ENCODE data around the gene PLCH1. TPM values are rescaled to one million over a fixed set of nuclear protein-coding genes. Genes with fewer than 3 reads are reported as not detected.

PLCH1 gene
- total RNA-seq, 5 donors from 2014 or later (not counting 1 experiment from before 2014, with no cell fraction given) = 0.06 to 0.12 (median 0.09) TPM; not detected in 1

GRCh38 chr3:155517903-155518302 lies 227.0 kb downstream of the PLCH1 start:
- Mint-ChIP-seq H3K36me3 (no peaks in the 10 kb centered on the region), H3K4me1 (no peaks in the 10 kb centered on the region), H3K9me3 (peaks cover 0 to 6% (median 0%) of the 10 kb centered on the region in 3 donors), H3K27me3 (peaks cover 0 to 3% of the 10 kb centered on the region in 2 donors), H3K27ac (no peak overlapping the region), H3K4me3 (no peak overlapping the region)
- CTCF ChIA-PET = no interaction called here
- H3K27me3 ChIP-seq (replicated peaks in 1 of 2; ENCODE audit: control insufficient read depth in 2 of 2, extremely low read depth in 1 of 2, insufficient read depth in 2 of 2, low read length in 1 of 2) = no peaks in the 10 kb centered on the region
- ATAC-seq (replicated peaks in 1 of 4) (no peak), DNase-seq (no peak)
- H3K4me1 ChIP-seq (ENCODE audit: control insufficient read depth in 1 of 2, extremely low read depth in 1 of 2, insufficient read depth in 2 of 2, low read length in 2 of 2) = no peaks in the 10 kb centered on the region
- WGBS (ENCODE audit: insufficient coverage) = no CpG with 5 or more reads among the region's 1 CpG
- no peak overlapping the region for H3K27ac ChIP-seq (ENCODE audit: low read length)
- POLR2A ChIA-PET = no interaction called here
- no peak overlapping the region for H3K4me3 ChIP-seq (ENCODE audit: control insufficient read depth in 1 of 2, extremely low read depth in 1 of 2, low read length in 1 of 2)
- H3K9me3 ChIP-seq = no peaks in the 10 kb centered on the region
- H3K36me3 ChIP-seq (ENCODE audit: control insufficient read depth in 2 of 2, extremely low read depth in 1 of 2, insufficient read depth in 1 of 2, low read length in 1 of 2) = no peaks in the 10 kb centered on the region

- ChIA-PET CTCF (no interaction called here), POLR2A (no interaction called here)
- no peak for ATAC-seq (replicated peaks in 1 of 4)
- Histone ChIP-seq H3K4me1 (ENCODE audit: control insufficient read depth in 1 of 2, extremely low read depth in 1 of 2, insufficient read depth in 2 of 2, low read length in 2 of 2) (no peaks in the 10 kb centered on the region), H3K36me3 (ENCODE audit: control insufficient read depth in 2 of 2, extremely low read depth in 1 of 2, insufficient read depth in 1 of 2, low read length in 1 of 2) (no peaks in the 10 kb centered on the region), H3K4me3 (ENCODE audit: control insufficient read depth in 1 of 2, extremely low read depth in 1 of 2, low read length in 1 of 2) (no peak overlapping the region), H3K27ac (ENCODE audit: low read length) (no peak overlapping the region), H3K27me3 (replicated peaks in 1 of 2; ENCODE audit: control insufficient read depth in 2 of 2, extremely low read depth in 1 of 2, insufficient read depth in 2 of 2, low read length in 1 of 2) (no peaks in the 10 kb centered on the region), H3K9me3 (no peaks in the 10 kb centered on the region)
- Mint-ChIP-seq H3K36me3 (no peaks in the 10 kb centered on the region), H3K27me3 (peaks cover 0 to 3% of the 10 kb centered on the region in 2 donors), H3K27ac (no peak overlapping the region), H3K9me3 (peaks cover 4 to 14% (median 7%) of the 10 kb centered on the region in 3 donors), H3K4me1 (no peaks in the 10 kb centered on the region), H3K4me3 (no peak overlapping the region)
- DNase-seq = no peak
- WGBS (ENCODE audit: insufficient coverage) = 44% methylated on average over 2 of the region's 2 CpGs
Observed at GRCh38 chr3:155516439-155516838, 228.4 kb downstream of the PLCH1 start.

DNA sequence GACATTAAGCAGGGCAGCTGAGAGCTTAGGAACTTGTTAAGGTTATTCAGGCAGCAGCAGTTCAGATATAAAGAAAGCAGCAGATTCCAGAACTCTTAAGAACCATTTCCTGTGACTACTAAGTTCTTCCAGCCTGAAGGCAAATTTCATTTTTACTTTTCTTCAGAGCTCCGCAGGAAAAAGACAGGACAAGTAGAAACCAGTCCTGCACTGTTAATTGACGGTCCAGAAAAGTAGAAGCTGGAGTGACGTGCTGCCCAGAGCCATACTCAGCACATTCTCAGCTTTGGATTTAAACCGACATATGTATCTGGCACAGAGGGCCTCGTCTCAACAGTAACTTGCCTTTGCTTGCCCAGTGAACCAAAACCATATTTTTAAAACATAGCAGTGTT lies 232.0 kb downstream of the PLCH1 start:
- Histone ChIP-seq H3K4me1 (ENCODE audit: control insufficient read depth in 1 of 2, extremely low read depth in 1 of 2, insufficient read depth in 2 of 2, low read length in 2 of 2) (no peaks in the 10 kb centered on the region), H3K4me3 (ENCODE audit: control insufficient read depth in 1 of 2, extremely low read depth in 1 of 2, low read length in 1 of 2) (no peak overlapping the region), H3K9me3 (no peaks in the 10 kb centered on the region), H3K36me3 (ENCODE audit: control insufficient read depth in 2 of 2, extremely low read depth in 1 of 2, insufficient read depth in 1 of 2, low read length in 1 of 2) (no peaks in the 10 kb centered on the region), H3K27ac (ENCODE audit: low read length) (no peak overlapping the region), H3K27me3 (replicated peaks in 1 of 2; ENCODE audit: control insufficient read depth in 2 of 2, extremely low read depth in 1 of 2, insufficient read depth in 2 of 2, low read length in 1 of 2) (no peaks in the 10 kb centered on the region)
- Mint-ChIP-seq H3K27ac (no peak overlapping the region), H3K4me3 (no peak overlapping the region), H3K4me1 (no peaks in the 10 kb centered on the region), H3K36me3 (no peaks in the 10 kb centered on the region), H3K27me3 (peaks cover 0 to 3% of the 10 kb centered on the region in 2 donors), H3K9me3 (peaks cover 4 to 14% (median 7%) of the 10 kb centered on the region in 3 donors)
- ChIA-PET CTCF (interaction anchor here in 1 of 2 donors (0.6 kb wide), 1 partner anchor 13 kb away, joined by 3 read pairs; no protein-coding TSS in a partner anchor), POLR2A (no interaction called here)
- WGBS (ENCODE audit: insufficient coverage) = 90% methylated on average over 3 of the region's 5 CpGs
- DNase-seq (no peak), ATAC-seq (replicated peaks in 1 of 4) (no peak)

DNA sequence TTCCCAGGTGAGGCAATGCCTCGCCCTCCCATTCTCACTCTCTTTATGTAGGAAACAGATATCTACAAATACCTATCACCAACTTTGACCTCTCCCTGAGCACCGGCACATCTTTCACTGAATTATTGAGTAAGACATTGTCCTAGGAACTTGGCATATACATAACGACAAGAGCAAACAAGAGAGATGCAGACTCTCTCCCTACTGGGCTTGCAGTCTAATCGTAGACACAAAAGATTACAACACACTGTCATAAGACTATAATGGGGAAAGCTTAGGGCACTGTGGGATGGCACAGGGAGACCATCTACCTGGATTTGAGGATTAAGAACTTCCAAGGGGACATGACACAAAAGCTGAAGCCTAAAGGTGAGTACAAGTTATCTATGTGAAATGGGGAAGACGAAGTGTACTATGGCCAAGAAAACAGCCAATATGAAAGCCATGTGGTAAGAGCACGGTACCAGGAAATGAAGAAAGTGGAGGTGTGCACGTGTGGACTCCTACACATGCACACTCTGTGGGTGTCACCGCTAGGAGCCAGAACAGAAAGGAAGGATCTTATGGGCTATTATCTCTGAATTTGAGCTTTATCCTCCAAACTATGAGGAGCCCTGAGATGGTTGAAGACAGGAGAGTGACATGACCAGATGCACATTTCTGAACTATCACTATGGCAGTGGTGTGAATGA lies 232.6 kb downstream of the PLCH1 start:
- H3K9me3 Mint-ChIP-seq = peaks cover 4 to 14% (median 7%) of the 10 kb centered on the region in 3 donors
- Histone ChIP-seq H3K36me3 (ENCODE audit: control insufficient read depth in 2 of 2, extremely low read depth in 1 of 2, insufficient read depth in 1 of 2, low read length in 1 of 2) (no peaks in the 10 kb centered on the region), H3K9me3 (no peaks in the 10 kb centered on the region), H3K27me3 (replicated peaks in 1 of 2; ENCODE audit: control insufficient read depth in 2 of 2, extremely low read depth in 1 of 2, insufficient read depth in 2 of 2, low read length in 1 of 2) (no peaks in the 10 kb centered on the region), H3K4me3 (ENCODE audit: control insufficient read depth in 1 of 2, extremely low read depth in 1 of 2, low read length in 1 of 2) (no peak overlapping the region), H3K4me1 (ENCODE audit: control insufficient read depth in 1 of 2, extremely low read depth in 1 of 2, insufficient read depth in 2 of 2, low read length in 2 of 2) (no peaks in the 10 kb centered on the region), H3K27ac (ENCODE audit: low read length) (no peak overlapping the region)
- no peak for ATAC-seq (replicated peaks in 1 of 4)
- no peak overlapping the region for H3K4me3 Mint-ChIP-seq
- H3K36me3 Mint-ChIP-seq = no peaks in the 10 kb centered on the region
- CTCF ChIA-PET = no interaction called here
- no peak for DNase-seq
- POLR2A ChIA-PET = no interaction called here
- no peaks in the 10 kb centered on the region for H3K4me1 Mint-ChIP-seq
- H3K27me3 Mint-ChIP-seq = peaks cover 0 to 3% of the 10 kb centered on the region in 2 donors
- WGBS (ENCODE audit: insufficient coverage) = 56% methylated on average over 3 of the region's 8 CpGs
- H3K27ac Mint-ChIP-seq = no peak overlapping the region

GRCh38 chr3:155504682-155505081 lies 240.2 kb downstream of the PLCH1 start:
- H3K27ac Mint-ChIP-seq = no peak overlapping the region
- ChIA-PET CTCF (no interaction called here), POLR2A (no interaction called here)
- H3K4me3 ChIP-seq (ENCODE audit: control insufficient read depth in 1 of 2, extremely low read depth in 1 of 2, low read length in 1 of 2) = no peak overlapping the region
- no peak overlapping the region for H3K4me3 Mint-ChIP-seq
- no peaks in the 10 kb centered on the region for H3K9me3 ChIP-seq
- DNase-seq (no peak), ATAC-seq (replicated peaks in 1 of 4) (no peak)
- no peaks in the 10 kb centered on the region for H3K27me3 ChIP-seq (replicated peaks in 1 of 2; ENCODE audit: control insufficient read depth in 2 of 2, extremely low read depth in 1 of 2, insufficient read depth in 2 of 2, low read length in 1 of 2)
- H3K9me3 Mint-ChIP-seq = no peaks in the 10 kb centered on the region
- H3K4me1 Mint-ChIP-seq = no peaks in the 10 kb centered on the region
- H3K36me3 Mint-ChIP-seq = no peaks in the 10 kb centered on the region
- H3K4me1 ChIP-seq (ENCODE audit: control insufficient read depth in 1 of 2, extremely low read depth in 1 of 2, insufficient read depth in 2 of 2, low read length in 2 of 2) = no peaks in the 10 kb centered on the region
- no CpG with 5 or more reads among the region's 1 CpG for WGBS (ENCODE audit: insufficient coverage)
- no peaks in the 10 kb centered on the region for H3K27me3 Mint-ChIP-seq
- H3K27ac ChIP-seq (ENCODE audit: low read length) = no peak overlapping the region
- H3K36me3 ChIP-seq (ENCODE audit: control insufficient read depth in 2 of 2, extremely low read depth in 1 of 2, insufficient read depth in 1 of 2, low read length in 1 of 2) = no peaks in the 10 kb centered on the region

- DNase-seq (no peak), ATAC-seq (replicated peaks in 1 of 4) (no peak)
- Mint-ChIP-seq H3K4me1 (no peaks in the 10 kb centered on the region), H3K36me3 (no peaks in the 10 kb centered on the region), H3K9me3 (no peaks in the 10 kb centered on the region), H3K27ac (no peak overlapping the region), H3K27me3 (no peaks in the 10 kb centered on the region), H3K4me3 (no peak overlapping the region)
- no peaks in the 10 kb centered on the region for H3K36me3 ChIP-seq (ENCODE audit: control insufficient read depth in 2 of 2, extremely low read depth in 1 of 2, insufficient read depth in 1 of 2, low read length in 1 of 2)
- no peaks in the 10 kb centered on the region for H3K9me3 ChIP-seq
- CTCF ChIA-PET = no interaction called here
- WGBS (ENCODE audit: insufficient coverage) = no CpG with 5 or more reads among the region's 5 CpGs
- POLR2A ChIA-PET = no interaction called here
- no peaks in the 10 kb centered on the region for H3K27me3 ChIP-seq (replicated peaks in 1 of 2; ENCODE audit: control insufficient read depth in 2 of 2, extremely low read depth in 1 of 2, insufficient read depth in 2 of 2, low read length in 1 of 2)
- no peaks in the 10 kb centered on the region for H3K4me1 ChIP-seq (ENCODE audit: control insufficient read depth in 1 of 2, extremely low read depth in 1 of 2, insufficient read depth in 2 of 2, low read length in 2 of 2)
- no peak overlapping the region for H3K27ac ChIP-seq (ENCODE audit: low read length)
- no peak overlapping the region for H3K4me3 ChIP-seq (ENCODE audit: control insufficient read depth in 1 of 2, extremely low read depth in 1 of 2, low read length in 1 of 2)
Observed at GRCh38 chr3:155502630-155503029, 242.2 kb downstream of the PLCH1 start.
